GM10248 (cell line): Measurements from ENCODE around the gene LMTK2.

Source experiments
- CTCF ChIA-PET: fragments of 300-600 bp; sonication (Branson Sonifier 250); formaldehyde crosslinking; extraction: SDS; loops from one replicate; lab custom pipeline; 2021; ENCODE audit warnings: antibody characterized with exemption; lab: Yijun Ruan, JAX
- POLR2A ChIA-PET: fragments of 350-650 bp; sonication (Branson Sonifier 250); formaldehyde crosslinking; extraction: SDS; loops from one replicate; lab custom pipeline; 2020; ENCODE audit warnings: antibody characterized with exemption; lab: Yijun Ruan, JAX
- DNase-seq: peaks from one replicate; pipeline ENCODE4 v3.0.0; 2012; ENCODE audit errors: extremely low spot score
- CTCF ChIP-seq: IDR thresholded peaks from 2 replicates; pipeline ENCODE4 v1.5.1; 2012; ENCODE audit warnings: mild to moderate bottlenecking, low read depth; ENCODE audit errors: extremely low read depth, missing control alignments, control extremely low read depth

LMTK2 gene

GRCh38 chr7:98203964-98204605, 97.4 kb downstream of the LMTK2 start:
- no peak for TF ChIP-seq CTCF
- CTCF ChIA-PET = interaction anchor here (1.0 to 2.5 kb wide), 2 partner anchors 35 to 40 kb away, joined by 3 to 13 read pairs; no protein-coding TSS in a partner anchor
- POLR2A ChIA-PET = no interaction called here
- DNase-seq = no peak

GRCh38 chr7:98204670-98205069, 98.0 kb downstream of the LMTK2 start:
- DNase-seq = no peak
- ChIA-PET POLR2A (no interaction called here), CTCF (no interaction called here)
- no peak for TF ChIP-seq CTCF

GRCh38 chr7:98205162-98205845, 98.6 kb downstream of the LMTK2 start:
- CTCF ChIA-PET = interaction anchor here (1.4 kb wide), 1 partner anchor 36 kb away, joined by 3 read pairs; no protein-coding TSS in a partner anchor
- POLR2A ChIA-PET = no interaction called here
- TF ChIP-seq CTCF = no peak
- no peak for DNase-seq

- no peak for DNase-seq
- ChIA-PET POLR2A (no interaction called here), CTCF (interaction anchor here (1.4 kb wide), 1 partner anchor 37 kb away, joined by 3 read pairs; no protein-coding TSS in a partner anchor)
- TF ChIP-seq CTCF = no peak
Observed at GRCh38 chr7:98206451-98207330, 100.0 kb downstream of the LMTK2 start.

DNA sequence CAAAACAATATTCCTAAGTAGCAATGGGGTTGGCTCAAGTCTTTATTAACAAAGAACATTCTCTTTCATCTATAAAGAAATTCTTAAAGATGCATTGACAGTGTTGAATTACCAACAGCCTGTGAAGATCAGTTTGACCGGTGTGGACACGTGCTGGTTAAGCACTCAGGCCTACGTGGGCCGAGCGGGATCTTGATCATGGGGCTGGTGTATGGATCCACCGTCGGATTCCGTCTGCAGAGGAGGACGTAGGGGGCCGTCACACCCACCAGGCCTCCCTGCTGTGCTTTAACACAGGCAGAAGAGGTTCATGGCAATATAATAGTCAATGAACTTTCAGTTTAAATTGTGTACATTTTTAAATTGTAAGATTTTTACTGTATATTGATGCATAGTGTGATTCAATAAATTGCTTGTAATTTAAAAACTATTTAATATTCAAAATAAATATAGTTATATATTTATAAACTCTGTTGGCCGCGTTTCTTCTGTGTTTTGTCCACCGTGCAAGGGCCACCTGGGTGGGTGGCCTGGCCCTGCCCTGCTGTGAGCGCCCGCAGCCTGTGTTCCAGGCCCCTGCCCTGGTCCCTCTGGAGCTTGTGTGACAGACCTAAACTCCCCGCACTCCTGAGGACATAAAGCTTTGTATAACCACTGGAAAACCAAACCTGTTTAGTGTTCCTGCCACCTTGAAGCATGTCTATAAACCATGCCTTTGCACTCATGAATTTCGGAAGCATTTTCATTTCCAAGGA, 102.7 kb downstream of the LMTK2 start:
- ChIA-PET POLR2A (no interaction called here), CTCF (interaction anchor here (1.0 to 1.4 kb wide), 3 partner anchors 33 to 103 kb away, joined by 3 read pairs; no protein-coding TSS in a partner anchor)
- TF ChIP-seq CTCF = no peak
- DNase-seq = peak; percentile 7
